WTC11 (cell line): ENCODE data around the gene MARCHF11. TPM values are rescaled to one million over a fixed set of nuclear protein-coding genes. Genes with fewer than 3 reads are reported as not detected.

Source experiments
- ATAC-seq: fragments of 200-7000 bp; cut with Tn5 transposase; 2 replicates; pipeline ENCODE4 v1.10.0; 2021; ENCODE audit warnings: mild to moderate bottlenecking, moderate library complexity
- CTCF ChIA-PET: fragments of 300-600 bp; sonication (Branson Sonifier 250); formaldehyde crosslinking; loops from one replicate; lab custom pipeline; 2021; ENCODE audit warnings: antibody characterized with exemption; lab: Charles Lee
- POLR2A ChIA-PET: fragments of 350-600 bp; sonication (Branson Sonifier 250); formaldehyde crosslinking; loops from one replicate; lab custom pipeline; 2021; ENCODE audit warnings: antibody characterized with exemption; lab: Charles Lee
- DNase-seq: peaks from one replicate; pipeline ENCODE4 v3.0.0; 2021; ENCODE audit warnings: low spot score
- H3K27ac Mint-ChIP-seq: 2 replicates; pipeline ENCODE4 v1.8.0; 2021; ENCODE audit warnings: mixed read lengths
- H3K27me3 Mint-ChIP-seq: 2 replicates; pipeline ENCODE4 v1.8.0; 2021; ENCODE audit warnings: low read depth, mild to moderate bottlenecking, moderate library complexity, mixed read lengths
- H3K36me3 Mint-ChIP-seq: 2 replicates; pipeline ENCODE4 v1.8.0; 2021; ENCODE audit warnings: mixed read lengths
- H3K4me1 Mint-ChIP-seq: 2 replicates; pipeline ENCODE4 v1.8.0; 2022; ENCODE audit warnings: mixed read lengths
- H3K4me3 Mint-ChIP-seq: 2 replicates; pipeline ENCODE4 v1.8.0; 2021; ENCODE audit warnings: mild to moderate bottlenecking, moderate library complexity, mixed read lengths
- H3K9me3 Mint-ChIP-seq: 2 replicates; pipeline ENCODE4 v1.8.0; 2021; ENCODE audit warnings: mixed read lengths
- ATF1 ChIP-seq: sonication (generic); formaldehyde crosslinking; IDR thresholded peaks from 2 replicates; pipeline ENCODE4 v1.8.1; 2023; ENCODE audit warnings: mild to moderate bottlenecking, moderate library complexity, missing genetic modification reagents
- ERG ChIP-seq: fragments of 250-450 bp; sonication (Bioruptor Pico); IDR thresholded peaks from 2 replicates; pipeline ENCODE4 v1.8.0; 2021; ENCODE audit warnings: mild to moderate bottlenecking
- ESRRA ChIP-seq: sonication (generic); formaldehyde crosslinking; IDR thresholded peaks from 2 replicates; pipeline ENCODE4 v1.8.1; 2022; ENCODE audit warnings: mild to moderate bottlenecking, missing genetic modification reagents, borderline replicate concordance
- FOXP1 ChIP-seq: sonication (generic); formaldehyde crosslinking; IDR thresholded peaks from 2 replicates; pipeline ENCODE4 v1.8.0; 2022; ENCODE audit warnings: missing genetic modification reagents, mild to moderate bottlenecking, moderate library complexity, borderline replicate concordance
- HMGA2 ChIP-seq: fragments of 250-450 bp; sonication (Bioruptor Pico); IDR thresholded peaks from 2 replicates; pipeline ENCODE4 v1.4.0; 2021; ENCODE audit warnings: mild to moderate bottlenecking, moderate library complexity
- IRF1 ChIP-seq: sonication (generic); formaldehyde crosslinking; IDR thresholded peaks from 2 replicates; pipeline ENCODE4 v1.8.0; 2023; ENCODE audit warnings: missing genetic modification reagents
- MYBL2 ChIP-seq: sonication (generic); formaldehyde crosslinking; IDR thresholded peaks from 2 replicates; pipeline ENCODE4 v1.8.1; 2023; ENCODE audit warnings: mild to moderate bottlenecking, moderate library complexity, missing genetic modification reagents
- NFATC4 ChIP-seq: fragments of 250-450 bp; sonication (Bioruptor Pico); IDR thresholded peaks from 2 replicates; pipeline ENCODE4 v1.9.0; 2021; ENCODE audit warnings: mild to moderate bottlenecking
- NFE2L1 ChIP-seq: sonication (generic); formaldehyde crosslinking; IDR thresholded peaks from 2 replicates; pipeline ENCODE4 v1.8.1; 2023; ENCODE audit warnings: missing genetic modification reagents
- SOX15 ChIP-seq: fragments of 250-450 bp; sonication (Bioruptor Pico); IDR thresholded peaks from 2 replicates; pipeline ENCODE4 v1.9.0; 2021; ENCODE audit warnings: mild to moderate bottlenecking
- TCF7 ChIP-seq: sonication (generic); formaldehyde crosslinking; IDR thresholded peaks from 2 replicates; pipeline ENCODE4 v1.8.0; 2022; ENCODE audit warnings: mild to moderate bottlenecking, low read depth, missing genetic modification reagents, moderate library complexity
- TEAD1 ChIP-seq: sonication (generic); formaldehyde crosslinking; IDR thresholded peaks from 2 replicates; pipeline ENCODE4 v1.8.0; 2022; ENCODE audit warnings: mild to moderate bottlenecking, missing genetic modification reagents
- TP53 ChIP-seq: sonication (generic); formaldehyde crosslinking; IDR thresholded peaks from 2 replicates; pipeline ENCODE4 v1.8.1; 2023; ENCODE audit warnings: mild to moderate bottlenecking, missing genetic modification reagents
- ZBTB21 ChIP-seq: sonication (generic); formaldehyde crosslinking; IDR thresholded peaks from 2 replicates; pipeline ENCODE4 v1.8.1; 2023; ENCODE audit warnings: mild to moderate bottlenecking, missing genetic modification reagents, borderline replicate concordance
- ZBTB43 ChIP-seq: sonication (generic); formaldehyde crosslinking; IDR thresholded peaks from 2 replicates; pipeline ENCODE4 v1.8.1; 2023; ENCODE audit warnings: mild to moderate bottlenecking, missing genetic modification reagents
- ZNF232 ChIP-seq: sonication (generic); formaldehyde crosslinking; IDR thresholded peaks from 2 replicates; pipeline ENCODE4 v1.8.0; 2022; ENCODE audit warnings: mild to moderate bottlenecking, missing genetic modification reagents
- ZNF263 ChIP-seq: sonication (generic); formaldehyde crosslinking; IDR thresholded peaks from 2 replicates; pipeline ENCODE4 v1.8.1; 2022; ENCODE audit warnings: low read depth, mild to moderate bottlenecking, moderate library complexity, missing genetic modification reagents
- ZNF281 ChIP-seq: sonication (generic); formaldehyde crosslinking; IDR thresholded peaks from 2 replicates; pipeline ENCODE4 v1.8.0; 2023; ENCODE audit warnings: mild to moderate bottlenecking, missing genetic modification reagents
- ZNF416 ChIP-seq: fragments of 250-450 bp; sonication (Bioruptor Pico); IDR thresholded peaks from 2 replicates; pipeline ENCODE4 v1.9.0; 2021; ENCODE audit warnings: mild to moderate bottlenecking, inconsistent platforms
- total RNA-seq: library from RNA; stranded (reverse); gene quantifications from 3 replicates; pipeline ENCODE4 v1.2.3, GENCODE V29; 2021
- TF ChIP-seq, protein P1 (sequence below): sonication (generic); formaldehyde crosslinking; IDR thresholded peaks from 2 replicates; pipeline ENCODE4 v1.8.0; 2023; ENCODE audit warnings: missing genetic modification reagents, mild to moderate bottlenecking, borderline replicate concordance
- TF ChIP-seq, protein P2 (sequence below): sonication (generic); formaldehyde crosslinking; IDR thresholded peaks from 2 replicates; pipeline ENCODE4 v1.8.1; 2022; ENCODE audit warnings: low read depth, mild to moderate bottlenecking, moderate library complexity, missing genetic modification reagents, borderline replicate concordance
- TF ChIP-seq, protein P3 (sequence below): sonication (generic); formaldehyde crosslinking; IDR thresholded peaks from 2 replicates; pipeline ENCODE4 v1.8.1; 2023; ENCODE audit warnings: mild to moderate bottlenecking, missing genetic modification reagents, borderline replicate concordance

The MARCHF11 gene
- total RNA-seq, 1 experiment from 2014 or later, result 2.9 TPM

DNA sequence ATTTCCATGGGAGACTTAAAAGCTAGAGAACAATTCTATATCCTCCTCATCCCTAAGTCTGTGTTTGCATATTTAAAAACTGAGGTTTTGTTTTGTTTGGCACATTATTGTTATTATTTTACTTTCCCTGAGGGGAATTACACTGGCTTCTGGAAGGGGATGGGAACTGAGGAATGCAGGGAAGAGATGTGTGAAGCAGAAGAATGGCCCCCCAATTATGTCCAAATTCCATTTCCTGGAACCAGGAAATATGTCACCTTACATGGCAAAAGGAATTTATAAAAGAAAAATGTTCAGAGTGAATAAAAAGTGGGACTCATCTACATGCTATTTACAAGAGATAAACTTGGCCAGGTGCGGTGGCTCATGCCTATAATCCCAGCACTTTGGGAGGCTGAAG lies 129.8 kb downstream of the MARCHF11 start:
- POLR2A ChIA-PET, result no interaction called here
- ATAC-seq, result no peak
- Mint-ChIP-seq H3K27ac (no peak overlapping the region), H3K4me1 (no peaks in the 10 kb centered on the region), H3K4me3 (no peak overlapping the region), H3K36me3 (no peaks in the 10 kb centered on the region)
- DNase-seq, result no peak
- no peak for TF ChIP-seq ZBTB43
- no peak for TF ChIP-seq TEAD1 (CRISPR knock-in tag)
- no peak for TF ChIP-seq ATF1 (CRISPR knock-in tag)
- TF ChIP-seq NFE2L1 (CRISPR knock-in tag), result no peak
- TF ChIP-seq, protein P1, sequence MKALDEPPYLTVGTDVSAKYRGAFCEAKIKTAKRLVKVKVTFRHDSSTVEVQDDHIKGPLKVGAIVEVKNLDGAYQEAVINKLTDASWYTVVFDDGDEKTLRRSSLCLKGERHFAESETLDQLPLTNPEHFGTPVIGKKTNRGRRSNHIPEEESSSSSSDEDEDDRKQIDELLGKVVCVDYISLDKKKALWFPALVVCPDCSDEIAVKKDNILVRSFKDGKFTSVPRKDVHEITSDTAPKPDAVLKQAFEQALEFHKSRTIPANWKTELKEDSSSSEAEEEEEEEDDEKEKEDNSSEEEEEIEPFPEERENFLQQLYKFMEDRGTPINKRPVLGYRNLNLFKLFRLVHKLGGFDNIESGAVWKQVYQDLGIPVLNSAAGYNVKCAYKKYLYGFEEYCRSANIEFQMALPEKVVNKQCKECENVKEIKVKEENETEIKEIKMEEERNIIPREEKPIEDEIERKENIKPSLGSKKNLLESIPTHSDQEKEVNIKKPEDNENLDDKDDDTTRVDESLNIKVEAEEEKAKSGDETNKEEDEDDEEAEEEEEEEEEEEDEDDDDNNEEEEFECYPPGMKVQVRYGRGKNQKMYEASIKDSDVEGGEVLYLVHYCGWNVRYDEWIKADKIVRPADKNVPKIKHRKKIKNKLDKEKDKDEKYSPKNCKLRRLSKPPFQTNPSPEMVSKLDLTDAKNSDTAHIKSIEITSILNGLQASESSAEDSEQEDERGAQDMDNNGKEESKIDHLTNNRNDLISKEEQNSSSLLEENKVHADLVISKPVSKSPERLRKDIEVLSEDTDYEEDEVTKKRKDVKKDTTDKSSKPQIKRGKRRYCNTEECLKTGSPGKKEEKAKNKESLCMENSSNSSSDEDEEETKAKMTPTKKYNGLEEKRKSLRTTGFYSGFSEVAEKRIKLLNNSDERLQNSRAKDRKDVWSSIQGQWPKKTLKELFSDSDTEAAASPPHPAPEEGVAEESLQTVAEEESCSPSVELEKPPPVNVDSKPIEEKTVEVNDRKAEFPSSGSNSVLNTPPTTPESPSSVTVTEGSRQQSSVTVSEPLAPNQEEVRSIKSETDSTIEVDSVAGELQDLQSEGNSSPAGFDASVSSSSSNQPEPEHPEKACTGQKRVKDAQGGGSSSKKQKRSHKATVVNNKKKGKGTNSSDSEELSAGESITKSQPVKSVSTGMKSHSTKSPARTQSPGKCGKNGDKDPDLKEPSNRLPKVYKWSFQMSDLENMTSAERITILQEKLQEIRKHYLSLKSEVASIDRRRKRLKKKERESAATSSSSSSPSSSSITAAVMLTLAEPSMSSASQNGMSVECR (CRISPR knock-in tag), result no peak
- no peak for TF ChIP-seq SOX15 (CRISPR knock-in tag)
- no peak for TF ChIP-seq HMGA2
- TF ChIP-seq TCF7 (CRISPR knock-in tag), result no peak
- no peak for TF ChIP-seq ZBTB21 (CRISPR knock-in tag)
- TF ChIP-seq ZNF416, result no peak
- TF ChIP-seq, protein P2, sequence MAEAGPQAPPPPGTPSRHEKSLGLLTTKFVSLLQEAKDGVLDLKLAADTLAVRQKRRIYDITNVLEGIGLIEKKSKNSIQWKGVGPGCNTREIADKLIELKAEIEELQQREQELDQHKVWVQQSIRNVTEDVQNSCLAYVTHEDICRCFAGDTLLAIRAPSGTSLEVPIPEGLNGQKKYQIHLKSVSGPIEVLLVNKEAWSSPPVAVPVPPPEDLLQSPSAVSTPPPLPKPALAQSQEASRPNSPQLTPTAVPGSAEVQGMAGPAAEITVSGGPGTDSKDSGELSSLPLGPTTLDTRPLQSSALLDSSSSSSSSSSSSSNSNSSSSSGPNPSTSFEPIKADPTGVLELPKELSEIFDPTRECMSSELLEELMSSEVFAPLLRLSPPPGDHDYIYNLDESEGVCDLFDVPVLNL (CRISPR knock-in tag), result no peak
- no peak for TF ChIP-seq ZNF263 (CRISPR knock-in tag)
- TF ChIP-seq ESRRA (CRISPR knock-in tag), result no peak
- no peak for TF ChIP-seq IRF1 (CRISPR knock-in tag)
- no peak for TF ChIP-seq TP53
- TF ChIP-seq NFATC4, result no peak
- TF ChIP-seq, all 79 proteins: peak for 0
- H3K9me3 Mint-ChIP-seq, result peaks cover 10% of the 10 kb centered on the region
- CTCF ChIA-PET, result no interaction called here
- no peaks in the 10 kb centered on the region for H3K27me3 Mint-ChIP-seq

- Mint-ChIP-seq H3K27ac (no peak overlapping the region), H3K36me3 (no peaks in the 10 kb centered on the region), H3K27me3 (no peaks in the 10 kb centered on the region), H3K4me3 (no peak overlapping the region), H3K9me3 (peaks cover 10% of the 10 kb centered on the region), H3K4me1 (no peaks in the 10 kb centered on the region)
- ChIA-PET POLR2A (no interaction called here), CTCF (no interaction called here)
- no peak for ATAC-seq
- no peak for DNase-seq
- TF ChIP-seq ZNF232 (CRISPR knock-in tag), result no peak
- no peak for TF ChIP-seq MYBL2
- TF ChIP-seq, protein P3, sequence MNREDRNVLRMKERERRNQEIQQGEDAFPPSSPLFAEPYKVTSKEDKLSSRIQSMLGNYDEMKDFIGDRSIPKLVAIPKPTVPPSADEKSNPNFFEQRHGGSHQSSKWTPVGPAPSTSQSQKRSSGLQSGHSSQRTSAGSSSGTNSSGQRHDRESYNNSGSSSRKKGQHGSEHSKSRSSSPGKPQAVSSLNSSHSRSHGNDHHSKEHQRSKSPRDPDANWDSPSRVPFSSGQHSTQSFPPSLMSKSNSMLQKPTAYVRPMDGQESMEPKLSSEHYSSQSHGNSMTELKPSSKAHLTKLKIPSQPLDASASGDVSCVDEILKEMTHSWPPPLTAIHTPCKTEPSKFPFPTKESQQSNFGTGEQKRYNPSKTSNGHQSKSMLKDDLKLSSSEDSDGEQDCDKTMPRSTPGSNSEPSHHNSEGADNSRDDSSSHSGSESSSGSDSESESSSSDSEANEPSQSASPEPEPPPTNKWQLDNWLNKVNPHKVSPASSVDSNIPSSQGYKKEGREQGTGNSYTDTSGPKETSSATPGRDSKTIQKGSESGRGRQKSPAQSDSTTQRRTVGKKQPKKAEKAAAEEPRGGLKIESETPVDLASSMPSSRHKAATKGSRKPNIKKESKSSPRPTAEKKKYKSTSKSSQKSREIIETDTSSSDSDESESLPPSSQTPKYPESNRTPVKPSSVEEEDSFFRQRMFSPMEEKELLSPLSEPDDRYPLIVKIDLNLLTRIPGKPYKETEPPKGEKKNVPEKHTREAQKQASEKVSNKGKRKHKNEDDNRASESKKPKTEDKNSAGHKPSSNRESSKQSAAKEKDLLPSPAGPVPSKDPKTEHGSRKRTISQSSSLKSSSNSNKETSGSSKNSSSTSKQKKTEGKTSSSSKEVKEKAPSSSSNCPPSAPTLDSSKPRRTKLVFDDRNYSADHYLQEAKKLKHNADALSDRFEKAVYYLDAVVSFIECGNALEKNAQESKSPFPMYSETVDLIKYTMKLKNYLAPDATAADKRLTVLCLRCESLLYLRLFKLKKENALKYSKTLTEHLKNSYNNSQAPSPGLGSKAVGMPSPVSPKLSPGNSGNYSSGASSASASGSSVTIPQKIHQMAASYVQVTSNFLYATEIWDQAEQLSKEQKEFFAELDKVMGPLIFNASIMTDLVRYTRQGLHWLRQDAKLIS (CRISPR knock-in tag), result no peak
- no peak for TF ChIP-seq ZNF281 (CRISPR knock-in tag)
- TF ChIP-seq ERG (CRISPR knock-in tag), result no peak
- no peak for TF ChIP-seq FOXP1 (CRISPR knock-in tag)
Observed at GRCh38 chr5:16048132-16048531, 131.5 kb downstream of the MARCHF11 start.
